ENCODE data around the gene GNAQ. TPM values are rescaled to one million over a fixed set of nuclear protein-coding genes. Genes with fewer than 3 reads are reported as not detected.
"Not testable (repeated sequence)": the region's sequence is repeated elsewhere in the genome, so short reads cannot be mapped to it uniquely, and the experiment has no call there.

Gene GNAQ
- total RNA-seq, 1 donor: 43.8 TPM

DNA sequence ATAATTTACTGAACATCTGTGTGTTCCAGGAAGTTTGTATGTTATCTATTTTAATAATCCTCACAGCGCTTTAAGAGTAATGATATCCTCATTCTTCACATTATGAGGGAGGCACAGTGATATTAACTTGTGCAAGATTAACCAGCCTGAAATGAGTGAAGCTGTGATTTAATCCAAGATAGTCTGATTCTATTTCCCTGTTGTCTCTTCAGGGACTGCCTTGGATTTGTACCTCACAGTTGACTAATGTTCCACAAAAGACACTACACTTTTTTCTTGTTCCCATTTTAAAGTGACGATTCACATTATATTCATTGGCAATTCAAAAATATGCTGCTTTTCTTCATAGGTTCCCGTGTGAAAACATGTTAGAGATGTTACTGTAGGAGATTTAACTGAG lies 258.2 kb downstream of the GNAQ start:
- Histone ChIP-seq H3K4me1 (ENCODE audit: insufficient read depth, low read length) (peaks cover 11% of the 10 kb centered on the region), H3K4me3 (ENCODE audit: low read length) (no peak overlapping the region), H3K9me3 (ENCODE audit: low read depth, low read length) (no peaks in the 10 kb centered on the region), H3K27me3 (ENCODE audit: insufficient read depth, low read length) (no peaks in the 10 kb centered on the region)

DNA sequence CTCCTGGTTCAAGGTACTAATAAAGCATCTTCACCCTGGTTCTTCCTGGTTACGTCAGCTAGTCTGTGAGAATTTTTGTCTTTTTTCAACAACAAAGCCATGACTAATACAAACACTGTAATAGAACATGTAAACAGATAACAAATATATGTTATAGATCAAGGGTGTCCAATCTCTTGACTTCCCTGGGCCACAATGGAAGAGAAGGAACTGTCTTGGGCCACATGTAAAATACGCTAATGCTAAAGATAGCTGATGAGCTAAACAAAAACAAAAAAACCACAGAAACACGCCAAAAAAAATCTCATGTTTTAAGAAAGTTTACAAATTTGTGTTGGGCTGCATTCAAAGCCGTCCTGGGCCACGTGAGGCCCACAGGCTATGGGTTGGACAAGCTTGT lies 259.0 kb downstream of the GNAQ start:
- Histone ChIP-seq H3K27me3 (ENCODE audit: insufficient read depth, low read length) (no peaks in the 10 kb centered on the region), H3K9me3 (ENCODE audit: low read depth, low read length) (no peaks in the 10 kb centered on the region), H3K4me1 (ENCODE audit: insufficient read depth, low read length) (peaks cover 11% of the 10 kb centered on the region), H3K4me3 (ENCODE audit: low read length) (no peak overlapping the region)

DNA sequence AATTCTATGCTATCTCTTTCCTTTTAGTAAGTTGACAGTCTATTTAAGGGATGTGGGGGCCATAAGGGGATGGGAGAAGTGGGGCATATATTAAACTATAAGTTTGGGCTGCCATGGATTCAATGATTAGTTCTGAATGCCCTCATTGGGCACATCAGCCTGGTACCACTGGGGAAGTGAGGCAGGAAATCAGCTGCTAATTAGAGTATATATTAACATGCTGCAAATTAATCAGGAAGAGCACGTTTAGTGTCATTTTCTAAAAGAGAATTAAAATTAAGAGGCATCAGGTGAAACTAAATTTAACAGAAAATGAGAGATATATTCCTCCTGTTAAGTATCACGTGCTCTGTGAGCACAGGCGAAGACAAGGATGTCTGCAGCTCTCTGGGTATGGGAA lies 260.4 kb downstream of the GNAQ start:
- no peaks in the 10 kb centered on the region for H3K9me3 ChIP-seq (ENCODE audit: low read depth, low read length)
- no peaks in the 10 kb centered on the region for H3K27me3 ChIP-seq (ENCODE audit: insufficient read depth, low read length)
- peaks cover 11% of the 10 kb centered on the region for H3K4me1 ChIP-seq (ENCODE audit: insufficient read depth, low read length)
- no peak overlapping the region for H3K4me3 ChIP-seq (ENCODE audit: low read length)

DNA sequence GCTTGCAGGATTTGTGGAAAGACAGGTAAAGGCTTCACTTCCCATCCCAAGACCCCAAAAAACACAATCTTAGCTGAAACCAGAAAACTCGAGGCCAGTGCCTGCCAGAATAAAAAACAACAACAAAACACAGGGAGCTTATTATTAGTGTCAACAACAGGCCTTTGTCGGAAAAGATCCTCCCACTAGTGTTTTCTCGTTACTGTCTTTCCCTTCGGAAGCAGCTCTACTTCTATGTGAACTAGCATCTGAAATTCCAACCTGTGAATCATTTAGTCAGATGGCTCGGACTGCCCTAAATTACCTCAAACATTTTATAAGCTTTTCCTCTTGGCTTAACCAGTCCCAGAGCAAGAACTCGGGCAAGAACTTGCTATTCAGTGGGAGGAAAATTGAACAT lies 261.3 kb downstream of the GNAQ start:
- Histone ChIP-seq H3K9me3 (ENCODE audit: low read depth, low read length) (no peaks in the 10 kb centered on the region), H3K4me3 (ENCODE audit: low read length) (no peak overlapping the region)

GRCh38 chr9:77769246-77769645 lies 262.4 kb downstream of the GNAQ start:
- Histone ChIP-seq H3K27me3 (ENCODE audit: insufficient read depth, low read length) (no peaks in the 10 kb centered on the region), H3K9me3 (ENCODE audit: low read depth, low read length) (no peaks in the 10 kb centered on the region), H3K4me1 (ENCODE audit: insufficient read depth, low read length) (peaks cover 11% of the 10 kb centered on the region), H3K4me3 (ENCODE audit: low read length) (no peak overlapping the region)

More for the DNA sequence above, 261.3 kb downstream of the GNAQ start:
- Histone ChIP-seq H3K27me3 (ENCODE audit: insufficient read depth, low read length) (no peaks in the 10 kb centered on the region), H3K4me1 (ENCODE audit: insufficient read depth, low read length) (peaks cover 11% of the 10 kb centered on the region)

DNA sequence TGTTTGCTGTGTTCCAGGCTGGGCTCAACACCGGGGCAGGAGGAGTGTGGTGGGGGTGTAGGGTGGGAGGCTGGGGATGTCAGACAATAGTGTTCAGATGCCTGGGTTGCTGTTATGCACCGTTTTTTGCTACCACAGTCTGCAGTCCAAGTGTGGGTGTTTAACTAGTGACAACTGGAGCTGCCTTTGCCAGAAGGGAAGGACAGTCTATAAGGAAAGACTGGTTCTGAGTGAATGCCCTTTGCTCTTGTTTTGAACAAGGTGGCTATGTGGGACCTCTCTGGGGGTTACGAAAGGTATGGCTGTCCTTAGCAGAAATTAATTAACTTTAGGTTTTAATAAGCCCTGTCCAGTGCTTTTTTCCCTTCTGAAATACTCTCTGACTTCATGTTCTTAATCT lies 265.0 kb downstream of the GNAQ start:
- Histone ChIP-seq H3K9me3 (ENCODE audit: low read depth, low read length) (no peaks in the 10 kb centered on the region), H3K4me1 (ENCODE audit: insufficient read depth, low read length) (peaks cover 11% of the 10 kb centered on the region), H3K4me3 (ENCODE audit: low read length) (no peak overlapping the region), H3K27me3 (ENCODE audit: insufficient read depth, low read length) (no peaks in the 10 kb centered on the region)

- H3K27me3 ChIP-seq (ENCODE audit: insufficient read depth, low read length): no peaks in the 10 kb centered on the region
- peaks cover 11% of the 10 kb centered on the region for H3K4me1 ChIP-seq (ENCODE audit: insufficient read depth, low read length)
- H3K4me3 ChIP-seq (ENCODE audit: low read length): no peak overlapping the region
- H3K9me3 ChIP-seq (ENCODE audit: low read depth, low read length): no peaks in the 10 kb centered on the region
Observed at GRCh38 chr9:77765781-77766259, 265.8 kb downstream of the GNAQ start.

GRCh38 chr9:77764894-77765780 lies 266.5 kb downstream of the GNAQ start:
- H3K9me3 ChIP-seq (ENCODE audit: low read depth, low read length): no peaks in the 10 kb centered on the region
- peaks cover 11% of the 10 kb centered on the region for H3K4me1 ChIP-seq (ENCODE audit: insufficient read depth, low read length)
- H3K27me3 ChIP-seq (ENCODE audit: insufficient read depth, low read length): no peaks in the 10 kb centered on the region
- no peak overlapping the region for H3K4me3 ChIP-seq (ENCODE audit: low read length)

DNA sequence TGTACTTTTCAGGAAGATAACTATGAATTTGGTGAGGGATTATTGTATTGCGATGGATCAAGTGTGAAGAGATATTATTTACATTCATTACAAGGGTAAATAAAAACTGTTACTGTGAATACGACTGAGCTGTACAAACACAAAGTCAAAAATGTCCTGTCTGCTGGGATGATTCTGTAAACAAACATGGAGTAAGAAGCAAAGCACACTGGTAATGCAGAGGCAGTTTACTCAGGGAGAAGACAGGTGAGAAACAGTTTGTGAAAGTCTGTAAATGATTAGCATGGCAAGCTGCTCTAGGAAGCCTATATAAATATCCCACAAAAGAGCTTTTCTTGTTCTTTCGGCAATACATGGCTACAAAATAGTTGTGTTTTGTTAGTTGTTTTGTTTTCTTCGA lies 268.0 kb downstream of the GNAQ start:
- no peaks in the 10 kb centered on the region for H3K27me3 ChIP-seq (ENCODE audit: insufficient read depth, low read length)
- no peaks in the 10 kb centered on the region for H3K4me1 ChIP-seq (ENCODE audit: insufficient read depth, low read length)
- no peaks in the 10 kb centered on the region for H3K9me3 ChIP-seq (ENCODE audit: low read depth, low read length)
- H3K4me3 ChIP-seq (ENCODE audit: low read length): no peak overlapping the region

GRCh38 chr9:77760919-77761318 lies 270.7 kb downstream of the GNAQ start:
- H3K27me3 ChIP-seq (ENCODE audit: insufficient read depth, low read length); H3K9me3 ChIP-seq (ENCODE audit: low read depth, low read length); H3K4me1 ChIP-seq (ENCODE audit: insufficient read depth, low read length); H3K4me3 ChIP-seq (ENCODE audit: low read length): not testable (repeated sequence)

DNA sequence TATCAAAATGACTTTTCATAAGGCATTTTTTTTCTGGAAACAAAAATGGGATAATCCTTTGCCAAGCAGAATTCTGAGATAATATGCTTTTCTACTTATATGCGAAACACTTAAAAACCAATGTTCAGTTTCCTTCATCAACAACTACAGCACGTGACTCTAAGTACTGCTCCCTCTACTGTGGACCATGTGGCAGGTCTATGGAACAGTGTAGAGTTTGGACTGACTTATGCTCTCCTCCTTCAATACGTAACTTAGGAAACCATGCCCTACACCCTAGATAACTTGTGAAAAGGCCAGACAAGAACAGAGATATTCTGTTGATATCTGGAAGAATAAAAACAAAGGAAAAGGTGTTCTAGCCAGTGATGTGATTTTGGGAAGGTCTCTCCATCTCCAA lies 272.2 kb downstream of the GNAQ start:
- Histone ChIP-seq H3K27me3 (ENCODE audit: insufficient read depth, low read length) (no peaks in the 10 kb centered on the region), H3K9me3 (ENCODE audit: low read depth, low read length) (no peaks in the 10 kb centered on the region), H3K4me1 (ENCODE audit: insufficient read depth, low read length) (no peaks in the 10 kb centered on the region), H3K4me3 (ENCODE audit: low read length) (no peak overlapping the region)

GRCh38 chr9:77756449-77756848 lies 275.2 kb downstream of the GNAQ start:
- no peaks in the 10 kb centered on the region for H3K27me3 ChIP-seq (ENCODE audit: insufficient read depth, low read length)
- H3K4me1 ChIP-seq (ENCODE audit: insufficient read depth, low read length): no peaks in the 10 kb centered on the region
- no peak overlapping the region for H3K4me3 ChIP-seq (ENCODE audit: low read length)
- H3K9me3 ChIP-seq (ENCODE audit: low read depth, low read length): no peaks in the 10 kb centered on the region

DNA sequence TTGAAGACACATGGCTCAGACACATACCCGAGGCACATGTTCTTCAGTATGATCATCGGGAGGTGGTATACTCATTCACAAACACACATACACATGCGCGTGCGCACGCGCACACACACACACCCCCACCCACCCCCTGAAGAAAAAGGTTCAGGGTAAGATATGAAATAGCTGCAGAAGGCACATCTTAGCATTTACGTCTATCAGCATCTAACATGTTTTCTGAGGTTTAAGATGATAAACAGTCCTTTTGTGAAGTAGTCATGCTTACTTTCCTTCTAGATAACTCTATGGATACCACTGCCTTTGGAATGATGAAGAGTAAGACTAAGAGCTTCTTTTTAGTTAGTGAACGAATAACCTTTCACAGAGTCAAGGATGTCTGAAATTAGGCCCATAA lies 278.4 kb downstream of the GNAQ start:
- H3K9me3 ChIP-seq (ENCODE audit: low read depth, low read length): no peaks in the 10 kb centered on the region
- H3K4me1 ChIP-seq (ENCODE audit: insufficient read depth, low read length): no peaks in the 10 kb centered on the region
- no peak overlapping the region for H3K4me3 ChIP-seq (ENCODE audit: low read length)
- H3K27me3 ChIP-seq (ENCODE audit: insufficient read depth, low read length): no peaks in the 10 kb centered on the region

DNA sequence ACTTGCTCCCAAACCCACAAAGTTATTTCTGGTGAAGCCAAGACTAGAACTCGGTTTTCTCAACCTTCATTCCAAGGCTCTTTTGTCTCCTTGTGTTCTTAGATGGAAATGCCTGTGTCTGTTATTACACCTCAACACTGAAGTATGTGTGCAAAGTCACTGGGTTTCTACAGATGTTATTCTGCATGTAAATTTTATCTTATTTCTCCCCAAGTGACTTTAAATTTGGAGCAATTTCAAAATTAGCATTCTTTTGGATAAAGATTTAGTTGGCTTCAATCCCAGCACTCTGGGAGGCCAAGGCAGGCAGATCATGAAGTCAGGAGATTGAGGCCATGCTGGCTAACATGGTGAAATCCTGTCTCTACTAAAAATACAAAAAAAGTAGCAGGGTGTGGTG lies 279.1 kb downstream of the GNAQ start:
- Histone ChIP-seq H3K4me1 (ENCODE audit: insufficient read depth, low read length) (no peaks in the 10 kb centered on the region), H3K27me3 (ENCODE audit: insufficient read depth, low read length) (no peaks in the 10 kb centered on the region), H3K4me3 (ENCODE audit: low read length) (no peak overlapping the region), H3K9me3 (ENCODE audit: low read depth, low read length) (no peaks in the 10 kb centered on the region)

DNA sequence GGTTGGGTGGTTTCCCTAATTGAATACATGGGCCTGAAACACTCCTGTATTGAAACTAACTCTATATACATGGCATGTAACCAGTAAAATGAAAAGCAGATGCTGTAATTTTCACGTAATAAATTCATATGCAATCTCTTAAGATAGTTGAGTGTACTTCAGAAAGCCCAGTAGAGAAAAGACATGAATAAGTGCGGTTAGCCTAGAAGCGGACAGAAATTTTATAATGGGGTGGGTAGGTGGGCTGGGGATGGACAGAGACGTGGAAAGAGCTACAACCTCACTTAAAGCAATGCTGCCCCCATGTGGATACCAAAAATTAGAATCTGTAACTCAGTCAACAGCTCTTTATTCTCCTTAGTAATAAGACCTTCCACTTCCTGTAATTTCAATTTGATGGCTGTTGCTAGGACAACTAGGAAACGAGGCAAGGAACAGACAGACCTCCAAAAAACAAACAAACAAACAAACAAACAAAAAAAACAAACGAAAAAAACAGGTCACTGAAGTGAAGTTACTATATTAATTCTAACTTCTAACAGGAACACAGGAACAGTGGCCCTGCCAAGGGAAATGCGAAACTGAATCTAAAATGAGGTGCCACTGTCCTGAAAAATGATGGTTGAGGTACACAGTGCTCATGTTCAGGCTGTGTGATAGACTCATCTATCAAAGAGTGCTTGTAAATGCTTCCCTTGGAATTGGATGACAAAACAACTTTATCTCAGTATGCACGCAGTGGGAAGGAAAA lies 280.1 kb downstream of the GNAQ start:
- H3K27me3 ChIP-seq (ENCODE audit: insufficient read depth, low read length): no peaks in the 10 kb centered on the region
- H3K4me1 ChIP-seq (ENCODE audit: insufficient read depth, low read length): no peaks in the 10 kb centered on the region
- H3K9me3 ChIP-seq (ENCODE audit: low read depth, low read length): no peaks in the 10 kb centered on the region
- no peak overlapping the region for H3K4me3 ChIP-seq (ENCODE audit: low read length)
